IPS DF 6.9 (cell line): ENCODE data around the gene SPTBN1.

Source experiments
- DNase-seq: peaks from one replicate; pipeline ENCODE4 v3.0.0-alpha.2; 2013; ENCODE audit warnings: low read depth, low spot score
- H3K27ac ChIP-seq: one replicate; pipeline ENCODE4 v1.5.1; 2013; ENCODE audit warnings: low read length, control low read depth
- H3K27me3 ChIP-seq: 2 replicates; pipeline ENCODE4 v1.6.1; 2013; ENCODE audit warnings: mild to moderate bottlenecking, low read length; ENCODE audit not compliant: control insufficient read depth, insufficient read depth
- H3K36me3 ChIP-seq: 2 replicates; pipeline ENCODE4 v1.6.1; 2013; ENCODE audit warnings: low read length; ENCODE audit not compliant: control insufficient read depth, insufficient read depth
- H3K4me1 ChIP-seq: 2 replicates; pipeline ENCODE4 v1.6.1; 2013; ENCODE audit warnings: low read length; ENCODE audit not compliant: control insufficient read depth, insufficient read depth
- H3K4me3 ChIP-seq: 2 replicates; pipeline ENCODE4 v1.5.1; 2013; ENCODE audit warnings: mild to moderate bottlenecking, low read length
- H3K9me3 ChIP-seq: 2 replicates; pipeline ENCODE4 v1.6.1; 2013; ENCODE audit warnings: low read length, inconsistent platforms; ENCODE audit not compliant: control insufficient read depth, insufficient read depth
- WGBS: extraction: QIAGEN DNeasy Blood & Tissue Kit; methylation state at CpG from one replicate; pipeline ENCODE4 v1.1.7; 2013; ENCODE audit warnings: mixed read lengths, missing lambda C conversion rate; ENCODE audit not compliant: insufficient read length, insufficient coverage; 5-methylcytosine and 5-hydroxymethylcytosine counted together

Gene SPTBN1

DNA sequence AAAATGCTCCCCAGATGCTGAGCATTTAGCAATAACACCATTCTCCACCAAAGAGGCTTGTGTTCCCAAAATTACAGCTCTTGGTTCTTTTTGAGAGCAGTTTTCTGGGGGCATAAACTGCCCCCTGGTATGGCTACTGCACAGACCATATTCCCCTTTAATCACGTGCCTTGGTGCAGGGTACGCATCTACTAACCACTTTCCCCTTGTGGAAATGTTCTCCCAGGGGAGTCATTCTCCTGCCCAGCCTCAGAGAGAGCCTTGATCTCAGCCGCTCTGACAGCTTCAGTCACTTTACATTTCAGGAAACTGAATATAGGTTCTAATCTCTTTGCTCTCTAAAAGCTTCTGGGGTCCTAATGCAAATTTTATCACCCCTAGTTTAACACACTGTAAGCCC, 222.6 kb downstream of the SPTBN1 start:
- Histone ChIP-seq H3K4me1 (no peaks in the 10 kb centered on the region), H3K36me3 (no peaks in the 10 kb centered on the region), H3K4me3 (no peak overlapping the region), H3K27me3 (no peaks in the 10 kb centered on the region), H3K9me3 (no peaks in the 10 kb centered on the region), H3K27ac (no peak overlapping the region)
- no CpG with 5 or more reads among the region's 3 CpGs for WGBS
- no peak for DNase-seq

DNA sequence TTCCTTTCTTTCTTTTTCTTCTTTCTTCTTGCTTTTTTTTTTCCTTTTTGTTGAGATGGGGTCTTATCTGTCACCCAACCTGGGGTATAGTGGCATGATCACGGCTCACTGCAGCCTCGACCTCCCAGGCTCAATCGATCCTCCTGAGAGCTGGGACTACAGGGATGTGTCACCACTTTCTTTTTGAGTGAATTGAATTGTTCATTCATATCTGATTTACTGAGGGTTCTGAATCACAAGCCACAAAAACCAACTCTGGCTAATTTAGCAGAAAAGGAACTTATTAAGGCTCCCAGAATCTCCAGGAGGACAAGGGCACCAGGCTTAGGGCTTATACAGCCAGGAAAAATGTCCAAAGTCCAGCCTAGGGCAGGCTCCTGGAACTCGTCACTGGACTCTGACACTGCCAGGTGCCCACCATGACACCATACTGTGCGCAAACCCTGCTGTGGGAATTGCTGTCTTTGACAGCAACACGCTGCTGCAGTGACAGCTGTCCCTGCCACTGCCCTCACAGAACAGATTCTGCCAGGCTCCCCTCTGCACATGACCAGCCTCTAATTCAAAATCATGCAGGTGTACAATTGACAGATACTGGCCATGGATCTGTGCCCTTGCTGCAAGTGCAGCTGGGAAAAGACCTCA, 224.4 kb downstream of the SPTBN1 start:
- no peak overlapping the region for H3K4me3 ChIP-seq
- no peaks in the 10 kb centered on the region for H3K9me3 ChIP-seq
- H3K36me3 ChIP-seq: no peaks in the 10 kb centered on the region
- H3K27ac ChIP-seq: no peak overlapping the region
- DNase-seq: no peak
- no CpG with 5 or more reads among the region's 6 CpGs for WGBS
- H3K27me3 ChIP-seq: no peaks in the 10 kb centered on the region
- no peaks in the 10 kb centered on the region for H3K4me1 ChIP-seq

DNA sequence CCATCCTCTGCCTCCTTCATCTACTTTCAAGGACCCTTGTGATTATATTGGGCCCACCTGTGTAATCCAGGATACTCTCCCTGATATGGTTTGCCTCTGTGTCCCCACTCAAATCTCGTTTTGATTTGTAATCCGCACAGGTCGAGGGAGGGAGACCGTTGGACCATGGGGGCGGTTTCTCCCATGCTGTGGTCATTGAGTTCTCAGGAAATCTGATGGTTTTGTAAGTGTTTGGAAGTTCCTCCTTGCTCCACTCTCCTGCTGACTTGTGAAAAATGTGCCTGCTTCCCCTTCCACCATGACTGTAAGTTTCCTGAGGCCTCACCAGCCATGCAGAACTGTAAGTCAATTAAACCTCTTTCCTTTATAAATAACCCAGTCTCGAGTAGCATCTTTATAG, 225.3 kb downstream of the SPTBN1 start:
- no CpG with 5 or more reads among the region's 6 CpGs for WGBS
- no peaks in the 10 kb centered on the region for H3K9me3 ChIP-seq
- H3K36me3 ChIP-seq: no peaks in the 10 kb centered on the region
- no peaks in the 10 kb centered on the region for H3K4me1 ChIP-seq
- no peaks in the 10 kb centered on the region for H3K27me3 ChIP-seq
- H3K27ac ChIP-seq: no peak overlapping the region
- H3K4me3 ChIP-seq: no peak overlapping the region
- no peak for DNase-seq

DNA sequence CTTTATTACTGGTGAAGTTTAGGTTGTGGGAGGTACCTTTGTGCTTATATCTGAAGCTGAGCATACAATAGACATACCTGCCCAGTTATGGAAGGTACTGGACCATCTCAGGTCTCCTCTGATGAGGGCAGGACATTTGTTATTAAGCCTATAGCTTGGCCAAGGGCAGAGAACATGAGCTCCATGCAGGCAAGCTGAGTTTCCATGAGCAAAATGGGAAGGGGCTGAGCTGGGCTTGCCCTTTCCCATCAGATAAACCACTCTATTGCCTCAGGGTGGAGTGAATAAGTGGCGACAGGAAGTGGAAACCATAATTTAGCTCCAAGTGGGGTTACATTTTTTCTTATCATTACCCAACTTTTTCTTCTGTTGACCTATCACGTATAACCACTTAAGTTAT, 227.5 kb downstream of the SPTBN1 start:
- Histone ChIP-seq H3K4me3 (no peak overlapping the region), H3K9me3 (no peaks in the 10 kb centered on the region), H3K27me3 (no peaks in the 10 kb centered on the region), H3K36me3 (no peaks in the 10 kb centered on the region), H3K4me1 (no peaks in the 10 kb centered on the region), H3K27ac (no peak overlapping the region)
- DNase-seq: no peak
- no CpG with 5 or more reads among the region's 2 CpGs for WGBS

DNA sequence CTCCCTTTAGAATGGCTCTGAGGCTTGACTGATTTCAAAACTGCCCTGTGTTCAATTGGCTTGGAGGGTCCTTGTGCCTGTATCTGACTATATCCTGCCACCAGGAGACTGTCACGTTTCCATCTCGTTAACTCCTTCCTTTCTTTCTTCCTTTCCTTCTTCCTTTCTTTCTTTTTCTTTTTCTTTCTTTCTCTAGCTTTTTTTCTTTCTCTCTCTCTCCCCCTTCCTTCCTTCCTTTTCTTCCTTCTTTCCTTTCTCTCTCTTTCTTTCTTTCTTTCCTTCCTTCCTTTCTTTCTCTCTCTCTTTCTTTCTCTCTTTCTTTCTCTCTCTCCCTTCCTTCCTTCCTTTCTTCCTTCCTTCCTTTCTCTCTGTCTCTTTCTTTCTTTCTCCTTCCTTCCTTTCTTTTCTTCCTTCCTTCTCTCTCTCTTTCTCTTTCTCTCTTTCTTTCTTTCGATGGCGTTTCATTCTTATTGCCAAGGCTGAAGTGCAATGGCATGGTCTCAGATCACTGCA, 229.2 kb downstream of the SPTBN1 start:
- Histone ChIP-seq H3K27me3 (no peaks in the 10 kb centered on the region), H3K36me3 (no peaks in the 10 kb centered on the region)
- WGBS: 100% methylated on average over 2 of the region's 4 CpGs

DNA sequence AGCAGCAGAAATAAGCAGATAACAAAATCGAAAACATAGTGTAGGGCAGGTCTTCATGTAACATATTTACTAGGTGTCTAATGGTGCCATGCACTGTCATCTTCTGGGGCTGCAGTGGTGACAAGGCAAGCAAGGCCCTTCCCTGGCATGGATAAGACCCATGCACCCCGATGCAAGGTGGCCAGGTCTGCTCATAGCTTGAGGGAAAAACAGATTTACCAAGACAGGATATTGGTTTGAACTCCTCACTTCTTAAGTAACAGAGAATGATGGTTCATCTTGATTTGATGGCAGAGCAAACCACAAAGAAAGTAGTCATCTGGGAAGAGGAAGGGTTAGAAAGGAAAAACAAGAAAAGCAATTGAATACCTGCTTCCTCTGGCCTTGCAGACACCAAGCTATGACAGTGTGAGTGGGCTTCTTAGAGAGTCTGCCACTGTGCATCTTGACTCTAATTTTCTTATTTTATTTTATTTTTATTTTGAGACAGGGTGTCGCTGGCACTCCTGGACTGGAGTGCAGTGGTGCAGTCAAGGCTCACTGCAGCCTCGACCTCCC, 231.5 kb downstream of the SPTBN1 start:
- Histone ChIP-seq H3K27ac (no peak overlapping the region), H3K9me3 (no peaks in the 10 kb centered on the region), H3K4me1 (no peaks in the 10 kb centered on the region), H3K27me3 (no peaks in the 10 kb centered on the region), H3K36me3 (no peaks in the 10 kb centered on the region), H3K4me3 (no peak overlapping the region)
- no CpG with 5 or more reads among the region's 4 CpGs for WGBS
- no peak for DNase-seq

More for the DNA sequence above, 229.2 kb downstream of the SPTBN1 start:
- Histone ChIP-seq H3K9me3 (no peaks in the 10 kb centered on the region), H3K4me3 (no peak overlapping the region), H3K4me1 (no peaks in the 10 kb centered on the region), H3K27ac (no peak overlapping the region)
- no peak for DNase-seq

DNA sequence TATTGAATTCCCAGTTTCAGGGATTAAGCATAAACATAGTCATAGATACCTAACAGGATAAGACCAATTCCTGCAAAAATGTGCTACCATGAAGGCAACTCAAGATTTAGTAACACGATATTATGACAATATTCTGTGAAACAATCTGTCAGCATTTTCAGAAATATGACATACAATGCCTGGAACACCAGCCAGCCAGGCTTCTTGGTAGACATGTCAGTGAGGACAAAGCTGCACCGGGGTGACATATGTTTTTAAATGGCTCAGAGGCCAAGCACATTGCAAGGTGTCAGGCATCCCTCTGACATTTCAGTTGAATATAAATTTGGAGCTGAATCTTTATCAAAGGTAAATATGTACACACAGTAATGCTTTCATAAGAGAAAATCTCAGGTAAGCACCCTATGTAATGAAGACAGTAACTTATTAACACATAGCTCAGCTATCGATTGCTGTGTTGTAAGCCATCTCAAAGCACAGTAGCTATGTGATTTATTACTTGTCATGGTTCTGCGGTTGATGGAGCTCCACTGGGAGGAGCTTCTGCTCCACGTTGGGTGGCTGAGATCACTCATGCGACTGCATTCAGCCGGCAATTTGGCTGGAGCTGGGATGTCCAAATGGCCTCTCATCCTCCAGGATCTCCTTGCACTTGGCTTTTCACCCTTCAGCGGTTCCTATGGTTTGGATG, 235.5 kb downstream of the SPTBN1 start:
- no CpG with 5 or more reads among the region's 8 CpGs for WGBS

DNA sequence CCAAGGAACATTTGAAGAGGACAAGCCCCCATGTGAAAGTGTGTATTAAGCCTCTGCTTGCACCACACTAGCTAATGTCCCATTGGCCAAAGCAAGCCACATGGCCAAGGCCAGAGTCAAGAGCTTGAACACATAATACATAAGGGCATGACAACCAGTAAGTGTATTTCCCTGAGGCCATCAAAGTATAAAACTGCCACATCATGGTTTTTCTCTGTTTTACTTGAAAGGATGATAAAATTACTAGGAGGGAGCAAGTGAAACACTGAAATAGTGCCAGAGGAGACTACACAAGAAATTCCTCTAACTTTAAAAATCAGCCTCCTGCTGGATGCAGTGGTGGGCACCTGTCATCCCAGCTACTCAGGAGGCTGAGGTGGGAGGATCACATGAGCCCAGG, 236.4 kb downstream of the SPTBN1 start:
- Histone ChIP-seq H3K27me3 (no peaks in the 10 kb centered on the region), H3K36me3 (no peaks in the 10 kb centered on the region), H3K9me3 (no peaks in the 10 kb centered on the region), H3K27ac (no peak overlapping the region), H3K4me3 (no peak overlapping the region), H3K4me1 (no peaks in the 10 kb centered on the region)
- no peak for DNase-seq

More for the DNA sequence above, 235.5 kb downstream of the SPTBN1 start:
- no peaks in the 10 kb centered on the region for H3K27me3 ChIP-seq
- no peaks in the 10 kb centered on the region for H3K36me3 ChIP-seq
- no peak for DNase-seq
- H3K4me3 ChIP-seq: no peak overlapping the region
- H3K4me1 ChIP-seq: no peaks in the 10 kb centered on the region
- no peaks in the 10 kb centered on the region for H3K9me3 ChIP-seq
- no peak overlapping the region for H3K27ac ChIP-seq

DNA sequence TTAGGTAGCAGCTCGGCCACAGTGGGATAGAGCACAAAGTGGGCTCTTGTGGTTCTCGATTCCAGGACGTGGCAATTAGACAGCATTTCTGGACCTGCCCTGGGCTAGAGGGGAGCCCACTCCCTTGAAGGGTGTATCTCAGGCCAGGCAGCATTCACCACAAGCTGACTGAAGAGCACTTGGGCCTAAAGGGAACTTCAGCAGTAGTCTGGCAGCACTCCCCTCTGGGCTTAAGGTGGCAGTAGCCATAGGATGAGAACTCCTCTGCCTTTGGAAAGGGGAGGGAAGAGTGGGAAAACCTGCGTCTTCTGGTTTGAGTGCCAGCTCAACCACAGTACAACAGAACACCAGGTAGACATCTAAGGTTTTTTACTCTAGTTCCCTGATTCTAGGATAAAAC, 239.3 kb downstream of the SPTBN1 start:
- Histone ChIP-seq H3K4me1 (no peaks in the 10 kb centered on the region), H3K9me3 (no peaks in the 10 kb centered on the region), H3K36me3 (no peaks in the 10 kb centered on the region), H3K27me3 (no peaks in the 10 kb centered on the region), H3K27ac (no peak overlapping the region), H3K4me3 (no peak overlapping the region)
- DNase-seq: no peak
- no CpG with 5 or more reads among the region's 4 CpGs for WGBS

DNA sequence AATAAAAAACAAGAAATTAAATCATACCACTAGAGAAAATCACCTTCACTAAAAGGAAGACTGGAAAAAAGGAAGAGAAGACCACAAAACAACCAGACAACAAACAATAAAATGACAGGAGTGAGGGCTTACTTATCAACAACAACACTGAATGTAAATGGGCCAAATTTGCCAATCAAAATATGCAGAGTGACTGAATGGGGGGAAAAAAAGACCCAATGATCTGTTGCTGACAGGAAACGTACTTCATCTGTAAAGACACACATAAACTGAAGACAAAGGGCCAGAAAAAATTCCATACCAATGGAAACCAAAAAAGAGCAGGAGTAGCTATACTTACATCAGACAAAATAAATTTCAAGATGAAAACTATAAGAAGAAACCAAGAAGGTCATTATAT, 241.8 kb downstream of the SPTBN1 start:
- WGBS: no CpG with 5 or more reads among the region's 1 CpG
- H3K36me3 ChIP-seq: no peaks in the 10 kb centered on the region
- no peaks in the 10 kb centered on the region for H3K4me1 ChIP-seq
- H3K27ac ChIP-seq: no peak overlapping the region
- no peaks in the 10 kb centered on the region for H3K27me3 ChIP-seq
- no peak overlapping the region for H3K4me3 ChIP-seq
- no peaks in the 10 kb centered on the region for H3K9me3 ChIP-seq
- DNase-seq: no peak
